ENCODE measurements around the gene AGFG1.

Gene AGFG1, protein sequence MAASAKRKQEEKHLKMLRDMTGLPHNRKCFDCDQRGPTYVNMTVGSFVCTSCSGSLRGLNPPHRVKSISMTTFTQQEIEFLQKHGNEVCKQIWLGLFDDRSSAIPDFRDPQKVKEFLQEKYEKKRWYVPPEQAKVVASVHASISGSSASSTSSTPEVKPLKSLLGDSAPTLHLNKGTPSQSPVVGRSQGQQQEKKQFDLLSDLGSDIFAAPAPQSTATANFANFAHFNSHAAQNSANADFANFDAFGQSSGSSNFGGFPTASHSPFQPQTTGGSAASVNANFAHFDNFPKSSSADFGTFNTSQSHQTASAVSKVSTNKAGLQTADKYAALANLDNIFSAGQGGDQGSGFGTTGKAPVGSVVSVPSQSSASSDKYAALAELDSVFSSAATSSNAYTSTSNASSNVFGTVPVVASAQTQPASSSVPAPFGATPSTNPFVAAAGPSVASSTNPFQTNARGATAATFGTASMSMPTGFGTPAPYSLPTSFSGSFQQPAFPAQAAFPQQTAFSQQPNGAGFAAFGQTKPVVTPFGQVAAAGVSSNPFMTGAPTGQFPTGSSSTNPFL
- total RNA-seq: 85.2 to 103 (median 88.9) reads per million in 3 donors

DNA sequence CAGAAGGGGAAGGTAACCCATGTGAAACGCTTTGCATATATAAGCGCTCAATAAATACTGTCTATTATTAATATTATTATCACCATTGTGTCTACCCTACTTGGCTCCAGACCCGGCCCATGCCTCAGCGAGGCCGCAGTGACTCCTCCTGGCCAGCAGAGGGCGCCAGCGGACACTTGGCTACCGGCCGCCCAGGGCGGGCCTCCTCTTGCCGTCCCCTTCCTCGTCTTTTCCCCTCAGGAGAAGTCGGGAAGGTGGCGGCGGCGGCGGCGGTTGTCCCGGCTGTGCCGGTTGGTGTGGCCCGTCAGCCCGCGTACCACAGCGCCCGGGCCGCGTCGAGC, at the start of gene AGFG1:
TSS of gene AGFG1 (plus strand) at position 233 of the 341 bp plus-strand sequence. CDS start 266 bp downstream, outside the sequence.
- Histone ChIP-seq H3K9me3 (ENCODE audit: control insufficient read depth, low read length) (no peaks in the 10 kb centered on the region), H3K36me3 (ENCODE audit: control insufficient read depth, insufficient read depth, low read length) (no peaks in the 10 kb centered on the region), H3K4me3 (ENCODE audit: insufficient read depth, low read depth, low read length, poor library complexity, severe bottlenecking) (peak within 1 kb of the TSS; percentile 77), H3K4me1 (ENCODE audit: control insufficient read depth, insufficient read depth, low read length, poor library complexity, severe bottlenecking) (peaks cover 22% of the 10 kb centered on the region), H3K27me3 (replicated peaks; ENCODE audit: control insufficient read depth, insufficient read depth, low read length, poor library complexity, severe bottlenecking) (no peaks in the 10 kb centered on the region), H3K27ac (ENCODE audit: insufficient read depth, low read length, poor library complexity, severe bottlenecking) (peak within 1 kb of the TSS; percentile 72)
- peak; percentile 68 to 74 (median 72) for DNase-seq

DNA sequence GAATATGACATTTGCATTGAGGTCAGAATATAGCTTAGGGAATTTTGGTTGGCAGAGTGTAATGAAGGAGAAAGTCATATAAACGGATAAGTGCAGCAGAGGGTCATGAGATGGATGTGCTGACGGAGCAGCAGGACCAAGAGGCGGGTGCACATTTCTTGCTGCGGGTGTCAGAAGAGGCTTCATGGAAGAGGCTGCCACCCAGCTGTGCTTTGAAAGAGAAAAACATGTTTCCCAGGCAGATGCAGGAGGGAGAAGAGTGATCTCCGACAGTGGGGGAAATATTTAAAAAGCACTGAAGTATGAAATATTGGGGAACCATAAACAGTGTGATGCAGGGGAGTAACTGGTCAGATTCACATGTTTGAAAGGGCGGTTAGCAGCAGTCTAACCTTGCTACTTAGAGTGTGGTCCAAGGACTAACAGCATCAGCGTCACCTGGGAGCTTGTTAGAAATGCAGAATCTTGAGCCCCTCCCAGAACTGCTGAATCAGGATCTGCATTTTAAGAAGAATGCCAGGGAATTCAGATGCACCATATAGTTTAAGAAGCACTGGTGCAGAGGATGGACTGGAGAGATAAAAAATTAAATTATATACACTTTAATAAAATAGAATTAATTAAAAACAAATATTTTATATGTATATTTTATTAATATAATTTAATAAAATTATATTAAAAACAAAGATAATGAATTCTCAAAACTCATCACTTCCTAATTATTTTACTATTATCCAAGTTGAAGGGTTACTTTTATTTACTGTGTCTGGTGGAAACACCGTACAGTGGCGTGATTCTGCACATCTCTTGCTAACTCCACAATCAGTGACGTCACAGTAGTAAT, 48.1 kb upstream of the AGFG1 start:
- no peak for DNase-seq
- no peaks in the 10 kb centered on the region for H3K27me3 ChIP-seq (replicated peaks; ENCODE audit: control insufficient read depth, insufficient read depth, low read length, poor library complexity, severe bottlenecking)
- no peaks in the 10 kb centered on the region for H3K36me3 ChIP-seq (ENCODE audit: control insufficient read depth, insufficient read depth, low read length)
- H3K4me3 ChIP-seq (ENCODE audit: insufficient read depth, low read depth, low read length, poor library complexity, severe bottlenecking): no peak overlapping the region
- H3K9me3 ChIP-seq (ENCODE audit: control insufficient read depth, low read length): no peaks in the 10 kb centered on the region
- H3K4me1 ChIP-seq (ENCODE audit: control insufficient read depth, insufficient read depth, low read length, poor library complexity, severe bottlenecking): no peaks in the 10 kb centered on the region
- no peak overlapping the region for H3K27ac ChIP-seq (ENCODE audit: insufficient read depth, low read length, poor library complexity, severe bottlenecking)

DNA sequence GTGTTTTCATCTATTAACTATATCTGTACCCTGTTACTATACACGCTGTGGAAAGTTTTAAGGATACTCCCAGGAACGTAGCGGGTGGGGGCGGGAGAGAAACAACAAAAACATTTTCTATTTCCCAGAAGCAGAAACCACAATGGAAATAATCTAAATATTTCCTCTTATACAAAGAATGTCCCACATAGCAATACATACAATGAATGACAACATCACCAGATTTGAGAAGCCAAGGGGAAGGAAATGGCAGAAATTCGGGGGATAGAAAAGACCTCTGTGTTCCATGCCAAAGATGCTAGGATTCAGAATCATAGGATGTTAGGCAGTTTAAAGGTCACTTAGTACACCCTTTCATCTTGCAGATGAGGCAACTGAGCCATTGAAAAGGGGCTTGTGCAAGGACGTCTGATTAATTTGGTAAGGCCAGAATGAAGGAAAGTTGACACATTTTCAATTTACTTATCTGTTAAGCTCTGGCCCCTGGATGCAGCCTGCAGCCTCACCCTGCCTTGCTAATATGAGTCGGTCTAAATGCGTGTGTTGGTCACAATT, 43.1 kb upstream of the AGFG1 start:
- DNase-seq: no peak
- no peaks in the 10 kb centered on the region for H3K36me3 ChIP-seq (ENCODE audit: control insufficient read depth, insufficient read depth, low read length)
- H3K4me3 ChIP-seq (ENCODE audit: insufficient read depth, low read depth, low read length, poor library complexity, severe bottlenecking): no peak overlapping the region
- no peak overlapping the region for H3K27ac ChIP-seq (ENCODE audit: insufficient read depth, low read length, poor library complexity, severe bottlenecking)
- no peaks in the 10 kb centered on the region for H3K4me1 ChIP-seq (ENCODE audit: control insufficient read depth, insufficient read depth, low read length, poor library complexity, severe bottlenecking)
- no peaks in the 10 kb centered on the region for H3K27me3 ChIP-seq (replicated peaks; ENCODE audit: control insufficient read depth, insufficient read depth, low read length, poor library complexity, severe bottlenecking)
- peaks cover 3% of the 10 kb centered on the region for H3K9me3 ChIP-seq (ENCODE audit: control insufficient read depth, low read length)

DNA sequence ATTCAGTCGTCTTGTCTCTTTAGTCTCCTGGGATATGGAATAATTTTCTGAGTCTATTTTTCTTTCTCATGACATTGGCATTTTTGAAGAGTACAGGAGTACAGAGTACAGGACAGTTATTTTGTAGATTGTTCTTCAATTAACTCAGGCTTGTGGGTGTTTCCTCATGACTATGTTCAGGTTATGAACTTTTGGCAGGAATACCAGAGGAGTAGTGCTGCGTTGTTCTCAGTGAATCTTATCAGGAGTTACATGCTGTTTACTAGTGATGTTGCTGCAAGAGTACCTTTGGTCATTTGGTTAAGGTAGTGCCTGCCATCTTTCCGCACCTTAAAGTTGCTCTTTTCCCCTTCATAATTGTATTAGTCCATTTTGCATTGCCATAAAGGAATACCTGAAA, 41.3 kb upstream of the AGFG1 start:
- H3K4me1 ChIP-seq (ENCODE audit: control insufficient read depth, insufficient read depth, low read length, poor library complexity, severe bottlenecking): no peaks in the 10 kb centered on the region
- H3K36me3 ChIP-seq (ENCODE audit: control insufficient read depth, insufficient read depth, low read length): no peaks in the 10 kb centered on the region
- no peaks in the 10 kb centered on the region for H3K27me3 ChIP-seq (replicated peaks; ENCODE audit: control insufficient read depth, insufficient read depth, low read length, poor library complexity, severe bottlenecking)
- H3K27ac ChIP-seq (ENCODE audit: insufficient read depth, low read length, poor library complexity, severe bottlenecking): no peak overlapping the region
- no peak overlapping the region for H3K4me3 ChIP-seq (ENCODE audit: insufficient read depth, low read depth, low read length, poor library complexity, severe bottlenecking)
- DNase-seq: no peak
- H3K9me3 ChIP-seq (ENCODE audit: control insufficient read depth, low read length): peaks cover 3% of the 10 kb centered on the region

DNA sequence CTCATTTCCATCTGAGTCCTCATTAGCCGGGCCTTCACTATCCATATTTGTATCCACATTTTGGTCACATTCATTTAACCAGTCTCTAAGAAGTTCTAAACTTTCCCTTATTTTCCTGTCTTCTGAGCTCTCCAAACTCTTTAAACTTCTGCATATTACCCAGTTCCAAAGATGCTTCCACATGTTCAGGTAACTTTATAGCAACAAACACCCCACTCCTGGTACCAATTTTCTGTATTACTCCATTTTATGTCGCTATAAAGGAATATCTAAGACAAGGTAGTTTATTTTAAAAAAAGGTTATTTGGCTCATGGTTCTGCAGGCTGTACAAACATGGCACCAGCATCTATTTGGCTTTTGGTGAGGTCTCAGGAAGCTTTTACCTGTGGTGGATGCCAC, 38.8 kb upstream of the AGFG1 start:
- Histone ChIP-seq H3K4me3 (ENCODE audit: insufficient read depth, low read depth, low read length, poor library complexity, severe bottlenecking) (no peak overlapping the region), H3K4me1 (ENCODE audit: control insufficient read depth, insufficient read depth, low read length, poor library complexity, severe bottlenecking) (no peaks in the 10 kb centered on the region), H3K36me3 (ENCODE audit: control insufficient read depth, insufficient read depth, low read length) (no peaks in the 10 kb centered on the region), H3K9me3 (ENCODE audit: control insufficient read depth, low read length) (peaks cover 3% of the 10 kb centered on the region), H3K27me3 (replicated peaks; ENCODE audit: control insufficient read depth, insufficient read depth, low read length, poor library complexity, severe bottlenecking) (no peaks in the 10 kb centered on the region), H3K27ac (ENCODE audit: insufficient read depth, low read length, poor library complexity, severe bottlenecking) (no peak overlapping the region)
- DNase-seq: no peak

DNA sequence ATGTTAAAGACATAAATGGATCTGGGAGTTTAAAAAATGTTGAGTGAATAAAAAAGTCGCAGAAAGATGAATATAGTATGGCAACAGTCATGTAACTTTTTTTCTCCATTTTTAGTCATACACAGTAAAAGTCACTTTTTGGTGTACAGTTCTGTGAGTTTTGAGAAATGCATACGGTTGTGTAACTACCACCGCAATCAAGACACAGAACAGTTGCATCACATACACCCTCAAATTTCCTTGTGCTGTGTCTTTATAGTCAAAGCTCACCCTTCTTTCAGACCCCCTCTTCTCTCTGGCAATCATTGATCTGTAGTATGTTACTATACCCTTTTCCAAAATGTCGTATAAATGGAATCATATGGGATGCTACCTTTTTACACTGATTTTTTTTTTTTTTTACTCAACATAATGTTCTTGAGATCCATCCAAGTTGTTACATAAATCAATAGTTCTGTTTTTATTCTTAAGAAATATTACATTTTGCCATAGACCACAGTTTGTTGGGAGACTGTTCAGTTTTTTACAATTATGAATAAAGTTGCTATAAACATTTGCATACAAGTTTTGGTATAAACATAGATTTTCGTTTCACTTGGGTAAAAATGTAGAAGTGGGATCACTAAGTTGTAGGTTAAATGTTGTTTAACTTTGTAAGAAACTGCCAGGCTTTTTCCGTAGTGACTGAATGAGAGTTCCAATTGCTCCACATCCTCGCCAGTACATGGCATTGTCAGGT, 35.4 kb upstream of the AGFG1 start:
- H3K4me3 ChIP-seq (ENCODE audit: insufficient read depth, low read depth, low read length, poor library complexity, severe bottlenecking): no peak overlapping the region

DNA sequence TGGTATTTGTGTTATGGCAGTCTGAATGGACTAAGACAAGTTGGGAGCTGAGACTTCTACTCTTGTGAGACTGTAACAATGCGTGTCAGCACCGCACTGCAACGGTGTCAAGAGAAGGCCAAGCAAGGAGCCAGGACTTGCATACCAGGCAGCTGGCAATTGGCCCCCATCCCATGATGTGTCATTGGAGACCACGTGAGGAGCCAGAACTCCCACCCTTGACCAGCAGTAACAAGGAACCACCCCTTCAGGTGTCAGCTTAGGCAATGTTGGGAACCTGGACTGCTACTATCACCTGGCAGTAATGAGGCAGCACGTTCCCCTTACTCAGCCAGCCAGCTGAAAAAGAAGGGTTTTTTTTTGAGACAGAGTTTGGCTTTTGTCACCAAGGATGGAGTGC, 32.7 kb upstream of the AGFG1 start:
- Histone ChIP-seq H3K36me3 (ENCODE audit: control insufficient read depth, insufficient read depth, low read length) (no peaks in the 10 kb centered on the region), H3K4me1 (ENCODE audit: control insufficient read depth, insufficient read depth, low read length, poor library complexity, severe bottlenecking) (no peaks in the 10 kb centered on the region), H3K4me3 (ENCODE audit: insufficient read depth, low read depth, low read length, poor library complexity, severe bottlenecking) (no peak overlapping the region), H3K27ac (ENCODE audit: insufficient read depth, low read length, poor library complexity, severe bottlenecking) (no peak overlapping the region), H3K9me3 (ENCODE audit: control insufficient read depth, low read length) (no peaks in the 10 kb centered on the region), H3K27me3 (replicated peaks; ENCODE audit: control insufficient read depth, insufficient read depth, low read length, poor library complexity, severe bottlenecking) (no peaks in the 10 kb centered on the region)
- DNase-seq: no peak

More for the DNA sequence above, 35.4 kb upstream of the AGFG1 start:
- DNase-seq: no peak
- H3K27ac ChIP-seq (ENCODE audit: insufficient read depth, low read length, poor library complexity, severe bottlenecking): no peak overlapping the region
- no peaks in the 10 kb centered on the region for H3K4me1 ChIP-seq (ENCODE audit: control insufficient read depth, insufficient read depth, low read length, poor library complexity, severe bottlenecking)
- H3K36me3 ChIP-seq (ENCODE audit: control insufficient read depth, insufficient read depth, low read length): no peaks in the 10 kb centered on the region
- peaks cover 3% of the 10 kb centered on the region for H3K9me3 ChIP-seq (ENCODE audit: control insufficient read depth, low read length)
- no peaks in the 10 kb centered on the region for H3K27me3 ChIP-seq (replicated peaks; ENCODE audit: control insufficient read depth, insufficient read depth, low read length, poor library complexity, severe bottlenecking)

DNA sequence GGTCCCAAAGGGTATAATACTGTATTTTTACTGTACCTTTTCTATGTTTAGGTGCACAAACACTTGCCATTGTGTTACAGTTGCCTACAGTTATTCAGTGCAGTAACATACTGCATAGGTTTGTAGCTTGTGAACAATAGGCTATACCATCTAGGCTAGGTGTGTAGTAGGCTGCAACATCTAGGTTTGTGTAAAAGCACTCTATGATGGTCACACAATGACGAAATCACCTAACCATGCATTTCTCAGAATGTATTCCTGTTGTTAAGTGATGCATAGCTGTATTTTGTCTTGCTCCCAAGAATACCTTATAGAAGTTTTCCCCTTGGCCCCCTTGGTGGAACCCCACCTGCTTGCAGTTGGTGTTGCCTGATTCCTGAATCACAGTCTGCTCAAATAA, 29.3 kb upstream of the AGFG1 start:
- Histone ChIP-seq H3K27me3 (replicated peaks; ENCODE audit: control insufficient read depth, insufficient read depth, low read length, poor library complexity, severe bottlenecking) (no peaks in the 10 kb centered on the region), H3K4me1 (ENCODE audit: control insufficient read depth, insufficient read depth, low read length, poor library complexity, severe bottlenecking) (no peaks in the 10 kb centered on the region), H3K36me3 (ENCODE audit: control insufficient read depth, insufficient read depth, low read length) (no peaks in the 10 kb centered on the region), H3K27ac (ENCODE audit: insufficient read depth, low read length, poor library complexity, severe bottlenecking) (no peak overlapping the region), H3K4me3 (ENCODE audit: insufficient read depth, low read depth, low read length, poor library complexity, severe bottlenecking) (no peak overlapping the region), H3K9me3 (ENCODE audit: control insufficient read depth, low read length) (no peaks in the 10 kb centered on the region)
- no peak for DNase-seq

DNA sequence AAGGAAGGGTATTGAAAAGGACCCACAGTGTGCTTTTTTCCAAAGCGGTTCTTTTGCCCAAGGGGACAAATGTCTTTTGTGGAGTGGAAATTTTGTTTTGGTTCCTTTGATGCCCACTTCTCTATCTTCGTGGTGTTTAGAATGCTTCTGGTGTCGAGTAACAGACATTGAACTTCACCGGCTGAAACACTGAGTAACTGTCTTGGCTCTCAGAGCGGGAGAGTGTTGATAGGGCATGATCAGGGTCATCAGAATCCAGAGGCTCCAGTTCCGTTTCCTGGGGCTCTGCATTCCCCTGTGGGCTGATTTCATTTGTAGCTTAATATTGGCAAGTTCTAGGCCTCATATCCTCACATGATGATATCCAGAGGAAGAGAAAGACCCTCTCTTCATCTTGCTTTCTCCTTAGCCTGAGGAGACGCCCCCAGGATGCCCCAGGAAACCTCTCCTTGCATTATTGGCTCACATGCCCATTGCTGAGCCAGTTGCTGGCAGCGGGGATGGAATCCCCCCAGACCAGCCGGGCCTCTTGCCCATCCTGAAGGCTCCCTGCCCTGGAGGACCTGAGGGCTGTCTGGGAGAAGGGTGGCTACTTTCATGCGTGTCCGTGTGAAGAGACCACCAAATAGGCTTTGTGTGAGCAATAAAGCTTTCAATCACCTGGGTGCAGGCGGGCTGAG, 27.9 kb upstream of the AGFG1 start:
- no peak for DNase-seq
- no peak overlapping the region for H3K4me3 ChIP-seq (ENCODE audit: insufficient read depth, low read depth, low read length, poor library complexity, severe bottlenecking)
- no peaks in the 10 kb centered on the region for H3K27me3 ChIP-seq (replicated peaks; ENCODE audit: control insufficient read depth, insufficient read depth, low read length, poor library complexity, severe bottlenecking)
- no peaks in the 10 kb centered on the region for H3K4me1 ChIP-seq (ENCODE audit: control insufficient read depth, insufficient read depth, low read length, poor library complexity, severe bottlenecking)
- no peaks in the 10 kb centered on the region for H3K36me3 ChIP-seq (ENCODE audit: control insufficient read depth, insufficient read depth, low read length)
- H3K27ac ChIP-seq (ENCODE audit: insufficient read depth, low read length, poor library complexity, severe bottlenecking): no peak overlapping the region
- H3K9me3 ChIP-seq (ENCODE audit: control insufficient read depth, low read length): no peaks in the 10 kb centered on the region

Data from effector memory CD4-positive, alpha-beta T cell (primary cell).